Hepatocyte (in vitro differentiated cells): ENCODE results near the gene PRKAR2A.

ENCODE experiments used
- EZH2phosphoT487 ChIP-seq: fragments of 200-600 bp; sonication (generic); IDR thresholded peaks from one replicate; pipeline ENCODE4 v1.6.1; 2018; ENCODE audit warnings: antibody characterized with exemption, mild to moderate bottlenecking, low read depth, moderate library complexity; ENCODE audit not compliant: unreplicated experiment, severe bottlenecking
- TF ChIP-seq, protein P1 (sequence below): fragments of 200-600 bp; sonication (generic); IDR thresholded peaks from 2 replicates; pipeline ENCODE4 v1.5.1; 2016; ENCODE audit warnings: antibody characterized with exemption, mild to moderate bottlenecking; ENCODE audit not compliant: poor library complexity

- TF ChIP-seq EZH2phosphoT487: no peak
- TF ChIP-seq, protein P1, sequence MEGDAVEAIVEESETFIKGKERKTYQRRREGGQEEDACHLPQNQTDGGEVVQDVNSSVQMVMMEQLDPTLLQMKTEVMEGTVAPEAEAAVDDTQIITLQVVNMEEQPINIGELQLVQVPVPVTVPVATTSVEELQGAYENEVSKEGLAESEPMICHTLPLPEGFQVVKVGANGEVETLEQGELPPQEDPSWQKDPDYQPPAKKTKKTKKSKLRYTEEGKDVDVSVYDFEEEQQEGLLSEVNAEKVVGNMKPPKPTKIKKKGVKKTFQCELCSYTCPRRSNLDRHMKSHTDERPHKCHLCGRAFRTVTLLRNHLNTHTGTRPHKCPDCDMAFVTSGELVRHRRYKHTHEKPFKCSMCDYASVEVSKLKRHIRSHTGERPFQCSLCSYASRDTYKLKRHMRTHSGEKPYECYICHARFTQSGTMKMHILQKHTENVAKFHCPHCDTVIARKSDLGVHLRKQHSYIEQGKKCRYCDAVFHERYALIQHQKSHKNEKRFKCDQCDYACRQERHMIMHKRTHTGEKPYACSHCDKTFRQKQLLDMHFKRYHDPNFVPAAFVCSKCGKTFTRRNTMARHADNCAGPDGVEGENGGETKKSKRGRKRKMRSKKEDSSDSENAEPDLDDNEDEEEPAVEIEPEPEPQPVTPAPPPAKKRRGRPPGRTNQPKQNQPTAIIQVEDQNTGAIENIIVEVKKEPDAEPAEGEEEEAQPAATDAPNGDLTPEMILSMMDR: no peak
Measured at GRCh38 chr3:48879994-48880377, 32.3 kb upstream of the PRKAR2A start.
